ENCODE data around the gene CRYGS.
"Not testable (repeated sequence)": the region's sequence is repeated elsewhere in the genome, so short reads cannot be mapped to it uniquely, and the experiment has no call there.

The CRYGS gene

DNA sequence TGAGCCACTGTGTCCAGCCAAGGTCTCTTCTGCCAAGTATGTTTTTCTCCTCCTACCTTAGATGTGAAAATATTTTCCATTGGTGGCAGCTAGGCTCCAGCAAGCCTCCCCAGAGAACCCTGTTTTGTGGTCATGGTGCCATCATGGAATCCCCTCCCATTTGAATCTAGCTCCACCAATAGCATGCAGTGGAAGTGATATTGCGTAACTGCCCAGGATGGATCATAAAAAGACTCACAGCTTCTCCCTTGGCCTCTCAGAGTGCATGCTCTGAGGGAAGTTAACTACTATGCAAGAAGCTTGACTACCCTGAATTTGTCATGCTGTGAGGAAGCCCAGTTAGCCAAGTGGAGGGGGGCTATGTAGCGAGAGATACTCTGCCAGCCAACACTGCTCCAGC is 27.5 kb downstream of the CRYGS start:
- FAIRE-seq = no peak

DNA sequence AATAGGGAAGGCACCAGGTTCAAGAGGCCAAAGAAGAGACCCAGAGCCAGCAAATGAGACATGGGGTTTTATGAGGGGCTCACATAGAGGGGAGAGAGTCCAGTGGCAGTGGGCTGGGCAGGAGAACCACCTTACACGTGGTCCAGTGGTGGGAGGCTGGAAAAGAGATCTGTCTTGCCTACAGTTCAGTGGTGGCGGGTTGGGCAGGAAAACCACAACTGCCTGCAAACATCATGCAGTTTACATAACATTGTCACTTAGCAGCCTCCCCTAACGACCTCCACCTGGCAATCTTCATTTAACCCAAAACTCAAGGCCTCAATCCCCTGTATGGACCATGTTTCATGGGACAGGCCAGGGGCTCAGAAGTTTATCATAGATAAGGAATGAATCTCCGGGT is 29.1 kb downstream of the CRYGS start:
- FAIRE-seq = no peak

GRCh38 chr3:186514296-186515002 is 29.7 kb downstream of the CRYGS start:
- no peak for FAIRE-seq

DNA sequence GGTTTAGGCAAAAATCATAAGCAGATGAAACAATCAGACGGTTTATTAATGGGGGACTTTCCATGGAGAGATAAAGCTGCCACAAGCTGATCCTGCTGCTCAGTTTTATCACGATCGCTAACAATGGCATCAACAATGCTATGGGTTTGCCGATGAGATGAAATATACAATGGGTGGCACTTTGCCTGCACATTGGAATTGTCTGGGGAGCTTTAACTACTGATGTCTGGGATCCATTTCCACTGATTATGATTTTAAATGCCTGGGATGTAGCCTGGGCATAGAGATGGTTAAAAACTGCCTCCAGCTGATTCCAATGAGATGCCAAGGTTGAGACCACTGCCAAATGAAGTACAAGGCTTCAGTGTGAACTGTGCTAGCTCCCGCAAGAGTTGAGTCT is 30.8 kb downstream of the CRYGS start:
- FAIRE-seq = no peak

DNA sequence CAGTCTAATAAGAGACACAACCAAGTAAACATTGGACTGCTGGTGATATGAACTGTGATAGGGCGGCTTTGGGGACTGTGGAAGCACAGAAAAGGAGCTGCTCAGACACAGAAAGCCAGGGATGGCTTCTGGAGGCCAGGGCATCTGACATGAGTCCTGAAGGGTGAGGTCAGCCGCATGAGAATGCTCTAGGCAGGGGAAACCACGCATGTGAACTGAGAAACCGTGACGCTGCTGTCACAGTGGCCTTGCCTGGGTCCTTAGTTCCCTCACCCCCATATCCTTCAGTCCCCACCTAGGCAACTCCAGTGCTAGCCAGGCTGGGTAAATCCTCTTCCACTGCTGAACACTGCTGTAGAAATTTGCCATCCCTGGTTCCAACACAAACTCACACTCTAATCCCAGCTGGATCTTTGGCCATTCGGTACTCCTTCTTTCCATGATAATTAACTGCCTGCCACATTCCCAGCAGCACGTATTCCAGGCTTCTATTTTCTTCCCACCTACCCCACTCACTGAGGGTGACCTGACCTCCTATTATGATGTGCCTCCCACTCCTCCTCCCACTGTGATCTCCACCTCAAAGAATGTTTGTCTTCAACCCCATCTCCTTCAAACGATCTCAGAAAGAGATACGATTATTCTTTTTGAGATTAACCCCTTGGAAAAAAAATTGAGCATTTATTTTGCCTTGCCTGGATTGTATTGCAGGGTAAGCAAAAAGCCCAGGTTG is 31.4 kb downstream of the CRYGS start:
- FAIRE-seq = no peak

DNA sequence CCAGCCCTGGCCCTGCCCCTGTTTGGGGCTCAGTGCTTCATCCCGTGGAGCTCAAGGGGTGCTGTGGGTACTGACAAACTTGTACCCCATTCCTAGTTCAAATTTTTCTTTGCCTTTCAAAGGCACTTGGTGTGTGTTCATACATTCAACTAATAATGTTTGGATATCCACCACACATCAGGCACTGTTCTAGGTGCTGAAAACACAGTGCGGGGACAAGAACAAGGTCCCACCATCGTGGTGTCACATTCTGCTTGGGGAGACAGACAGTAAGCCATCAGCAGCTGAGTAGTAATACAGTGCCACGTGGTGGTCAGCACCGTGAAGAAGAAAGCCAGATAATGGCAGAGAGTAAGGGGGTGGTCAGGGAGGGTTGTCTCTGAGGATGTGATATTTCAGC is 32.5 kb downstream of the CRYGS start:
- no peak for FAIRE-seq

DNA sequence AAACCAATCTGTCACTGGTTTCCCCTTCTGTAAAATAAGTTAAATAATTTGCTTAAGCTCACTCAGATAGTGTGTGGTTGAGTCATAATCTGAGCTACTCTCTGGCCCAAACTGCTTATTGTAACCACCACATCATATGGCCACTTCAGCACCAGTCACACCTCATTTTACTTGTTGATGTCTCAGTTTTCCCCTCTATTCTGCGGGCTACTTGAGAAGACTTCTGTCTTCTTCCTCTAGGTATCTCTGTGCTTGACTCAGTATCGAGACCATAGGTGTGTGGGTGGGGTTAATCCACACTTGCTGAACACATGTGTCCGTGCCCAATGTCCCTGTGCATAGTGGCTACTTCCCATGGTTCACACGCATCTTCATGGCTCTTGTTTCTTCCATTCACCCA is 32.9 kb downstream of the CRYGS start:
- FAIRE-seq = no peak

DNA sequence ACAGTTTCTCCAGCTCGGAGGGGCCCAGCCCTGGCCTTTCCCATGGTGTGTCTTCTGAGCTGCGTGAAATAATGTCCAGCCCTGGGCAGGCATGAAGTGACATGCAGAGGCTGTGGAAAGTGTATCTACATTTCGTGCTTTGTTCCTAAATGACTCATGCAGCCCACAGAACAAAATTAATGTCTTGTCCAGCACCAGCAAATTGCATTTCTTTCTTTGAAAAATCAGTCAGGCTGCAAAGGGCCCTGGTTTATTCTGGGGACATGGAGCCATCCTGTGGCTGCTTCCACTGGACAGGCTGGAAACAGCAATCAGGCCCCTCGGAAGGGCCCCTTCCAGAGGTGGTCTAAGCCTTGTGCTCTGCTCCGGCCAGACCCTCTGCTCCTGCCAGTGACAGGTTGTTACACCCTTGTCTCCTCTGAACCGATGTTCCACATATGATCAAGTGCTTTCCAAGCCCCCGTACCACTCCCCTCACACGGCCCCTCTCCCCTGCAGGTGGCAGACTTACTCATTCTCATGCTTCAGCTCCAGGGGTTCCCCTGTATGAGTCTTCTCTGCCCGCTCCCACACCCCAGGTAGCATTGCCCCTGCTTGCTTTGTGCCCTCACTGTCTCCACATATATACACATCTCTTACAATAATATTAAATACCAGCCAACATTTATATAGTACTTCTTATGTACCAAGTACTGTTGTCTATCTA is 33.7 kb downstream of the CRYGS start:
- FAIRE-seq = no peak

DNA sequence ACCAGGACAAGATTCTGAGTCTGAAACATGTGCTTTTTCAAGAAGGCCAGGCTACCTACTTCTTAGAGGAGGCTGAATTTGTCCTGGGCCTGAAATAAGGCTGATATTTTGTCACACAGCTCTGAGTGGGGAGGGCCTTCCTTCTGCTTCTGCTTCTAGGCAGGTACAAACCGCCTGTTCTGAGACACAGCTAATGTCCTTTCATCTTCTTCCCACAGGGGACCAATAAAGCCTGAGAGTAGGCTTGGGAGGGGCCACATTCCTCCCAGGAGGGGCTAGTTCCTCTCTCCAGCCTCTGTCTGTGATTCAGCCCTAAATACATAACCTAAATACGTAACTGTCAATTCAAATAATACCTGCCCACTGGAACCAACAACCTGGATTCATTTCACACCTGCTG is 34.8 kb downstream of the CRYGS start:
- no peak for FAIRE-seq

DNA sequence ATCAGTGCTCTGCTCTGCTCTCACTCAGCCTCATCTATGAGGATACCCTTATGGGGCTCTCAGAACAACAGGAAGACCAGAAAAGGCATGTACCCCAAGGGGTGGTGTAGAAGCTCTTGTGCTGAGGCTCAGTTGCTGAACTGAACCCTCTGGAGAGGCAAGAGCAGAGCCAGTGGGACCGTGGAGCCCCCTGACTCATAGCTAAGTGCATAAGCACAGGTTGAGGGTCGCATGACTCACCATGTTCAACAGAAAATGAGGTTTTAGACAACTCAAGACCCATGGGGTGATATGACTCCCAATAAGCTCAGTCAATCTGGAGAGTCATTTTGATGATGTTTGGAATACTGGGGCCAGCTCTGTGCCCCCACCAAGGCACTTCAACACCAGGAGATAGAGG is 37.3 kb downstream of the CRYGS start:
- FAIRE-seq = no peak

DNA sequence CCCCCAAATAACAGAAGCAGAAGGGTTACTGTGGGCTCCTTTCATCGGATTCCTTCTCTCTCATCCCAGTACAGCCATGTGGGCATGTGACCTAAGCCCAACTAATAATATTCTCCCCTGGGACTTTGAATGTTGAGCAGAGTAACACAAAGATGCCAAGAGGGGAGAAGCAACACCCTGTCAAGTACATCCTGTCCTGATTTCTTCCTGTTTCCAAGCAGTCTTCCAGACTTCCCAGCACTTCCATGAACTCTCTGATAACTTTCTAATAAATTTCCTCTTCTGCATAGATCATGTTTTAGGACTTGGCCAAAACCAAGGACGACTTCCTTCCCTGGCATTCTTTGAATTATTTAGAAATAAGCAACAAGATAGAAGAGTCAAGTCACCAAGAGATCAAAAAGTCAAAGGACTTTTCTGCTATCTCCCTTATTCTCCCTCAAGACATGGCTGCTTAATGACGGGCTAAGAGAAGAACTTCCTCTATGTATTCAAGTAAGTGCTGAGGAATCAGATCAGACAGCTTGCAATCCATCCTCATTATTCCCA is 37.9 kb downstream of the CRYGS start:
- no peak for FAIRE-seq

DNA sequence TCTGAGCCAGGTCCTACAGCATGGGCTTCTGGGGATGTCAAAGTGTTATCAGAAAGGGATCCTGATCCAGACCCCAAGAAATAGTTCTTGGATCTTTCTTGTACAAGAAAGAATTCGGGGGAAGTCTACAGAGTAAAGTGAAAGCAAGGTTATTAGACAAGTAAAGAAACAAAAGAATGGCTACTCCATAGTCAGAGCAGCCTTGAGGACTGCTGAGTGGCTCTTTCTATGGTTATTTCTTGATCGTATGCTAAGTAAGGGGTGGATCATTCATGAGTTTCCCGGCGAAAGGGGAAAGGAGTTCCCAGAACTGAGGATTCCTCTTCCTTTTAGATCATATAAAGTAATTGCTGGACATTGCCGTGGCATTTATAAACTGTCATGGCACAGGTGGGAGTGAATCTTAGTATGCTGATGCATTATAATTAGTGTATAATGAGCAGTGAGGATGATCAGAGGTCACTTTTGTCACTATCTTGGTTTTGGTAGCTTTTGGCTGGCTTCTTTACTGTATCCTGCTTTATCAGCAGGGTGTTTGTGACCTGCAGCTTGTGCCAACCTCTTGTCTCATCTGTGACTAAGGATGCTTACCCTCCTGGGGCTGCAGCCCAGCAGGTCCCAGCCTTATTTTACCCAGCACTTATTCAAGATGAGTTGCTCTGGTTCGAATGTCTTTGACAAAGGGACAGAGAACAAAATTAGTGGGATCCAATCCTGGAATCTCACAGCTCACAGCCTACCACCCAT is 41.0 kb downstream of the CRYGS start:
- no peak for FAIRE-seq

GRCh38 chr3:186502138-186502948 is 41.8 kb downstream of the CRYGS start:
- no peak for FAIRE-seq

- not testable (repeated sequence) for FAIRE-seq
Observed at GRCh38 chr3:186499949-186500348, 44.2 kb downstream of the CRYGS start.

- not testable (repeated sequence) for FAIRE-seq
Observed at GRCh38 chr3:186498022-186498421, 46.2 kb downstream of the CRYGS start.

- FAIRE-seq = no peak
Observed at GRCh38 chr3:186497608-186498007, 46.6 kb downstream of the CRYGS start.

GRCh38 chr3:186496635-186497034 is 47.5 kb downstream of the CRYGS start:
- no peak for FAIRE-seq

DNA sequence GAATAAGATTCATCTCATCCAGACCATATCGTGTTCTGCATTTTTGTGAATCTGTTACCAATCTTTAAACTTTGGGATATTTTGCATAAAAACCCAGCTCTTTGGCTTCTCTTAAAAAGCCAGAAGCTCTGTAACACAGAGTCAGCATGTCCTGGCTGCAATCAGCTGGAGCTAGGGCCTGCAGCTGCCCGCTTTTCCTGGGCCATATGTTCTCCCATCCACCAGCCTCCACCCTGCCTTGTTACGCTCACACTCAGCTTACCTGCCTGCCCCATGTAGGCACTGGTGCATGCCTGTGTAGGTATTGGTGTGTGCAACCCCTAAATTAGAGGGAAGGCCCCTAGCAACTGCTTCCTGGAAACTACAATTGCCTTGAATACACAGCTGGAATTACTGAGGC is 48.2 kb downstream of the CRYGS start:
- no peak for FAIRE-seq

DNA sequence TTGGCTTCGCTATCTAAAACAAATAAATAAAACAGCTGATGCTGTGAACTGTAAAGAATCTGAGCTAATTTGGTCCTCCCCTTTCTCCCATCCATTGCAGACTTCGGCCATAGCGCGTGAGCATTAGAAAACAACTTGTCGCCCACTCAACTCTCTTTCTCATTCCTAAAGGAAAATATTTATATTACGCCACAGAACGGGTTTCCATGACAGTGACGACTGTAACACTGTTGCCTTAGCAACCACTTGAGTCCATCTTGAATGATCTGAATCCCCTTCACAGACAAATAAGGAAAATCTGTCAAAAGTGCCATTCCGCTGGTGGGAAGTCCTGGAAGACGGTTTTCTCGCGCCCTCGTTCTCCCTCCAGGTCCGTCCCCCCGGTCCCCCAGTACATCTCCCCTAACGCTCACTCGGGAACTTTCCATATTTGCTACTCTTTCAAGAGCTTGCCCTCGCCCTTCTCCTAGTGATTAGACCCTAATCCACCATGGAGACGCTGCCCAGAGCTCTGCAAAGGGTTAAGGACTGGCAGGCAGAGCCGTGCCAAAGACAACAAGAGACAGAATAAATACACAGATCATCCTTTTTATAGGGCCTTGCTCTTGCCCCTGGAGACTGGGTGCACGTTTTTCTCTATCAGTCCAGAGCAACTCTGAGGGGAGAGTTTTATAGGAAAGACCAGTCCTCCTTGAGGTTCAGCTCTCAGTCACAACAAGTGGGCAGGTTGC is 50.5 kb downstream of the CRYGS start:
- no peak for FAIRE-seq

- no peak for FAIRE-seq
Observed at GRCh38 chr3:186492385-186492984, 51.7 kb downstream of the CRYGS start.

- FAIRE-seq = no peak
Observed at GRCh38 chr3:186489507-186489906, 54.7 kb downstream of the CRYGS start.
